Endothelial cell of umbilical vein (primary cell): Measurements from ENCODE around the gene MMP14. TPM values are rescaled to one million over a fixed set of nuclear protein-coding genes. Genes with fewer than 3 reads are reported as not detected.

ENCODE experiments used
- BruUV-seq: library from RNA; stranded (reverse); fragments of 400-500 nt; replicated peaks from 2 replicates; lab custom pipeline; 2021; lab: Mats Ljungman, UMichigan
- CTCF ChIA-PET: fragments of 300-600, 350-600 bp; sonication (Branson Sonifier 250); formaldehyde crosslinking; loops from one replicate; lab custom pipeline; 2021; ENCODE audit warnings: antibody characterized with exemption, inconsistent platforms; lab: Charles Lee
- POLR2A ChIA-PET: fragments of 300-600, 350-600 bp; sonication (Branson Sonifier 250); formaldehyde crosslinking; loops from one replicate; lab custom pipeline; 2021; ENCODE audit warnings: antibody characterized with exemption, inconsistent platforms; lab: Charles Lee
- DNase-seq: peaks from one replicate; pipeline ENCODE4 v3.0.0-alpha.2; 2011; ENCODE audit warnings: low read depth, low spot score
- FAIRE-seq: peaks from 2 replicates; lab custom pipeline; 2011; peaks lifted over from hg19 to GRCh38; lab: Jason Lieb, UNC
- H2AFZ ChIP-seq: 2 replicates; pipeline ENCODE4 v1.6.0; 2012; ENCODE audit warnings: low read depth, low read length, control low read depth, inconsistent platforms
- H3K27ac ChIP-seq: 2 replicates; pipeline ENCODE4 v1.5.1; 2011; ENCODE audit warnings: low read depth, mild to moderate bottlenecking, control low read depth, low read length, moderate library complexity; ENCODE audit not compliant: insufficient read depth
- H3K27me3 ChIP-seq, 2 experiments: 2 replicates each; pipeline versions ENCODE4 v1.6.0 to v1.6.1; 2011; ENCODE audit warnings: low read length in 2 of 2, mixed read lengths in 1 of 2; ENCODE audit not compliant: control insufficient read depth in 2 of 2, insufficient read depth in 2 of 2
- H3K36me3 ChIP-seq, 2 experiments: 2 replicates in 1 of 2; 3 replicates in 1 of 2; pipeline ENCODE4 v1.5.1; 2011; ENCODE audit warnings: low read length in 2 of 2, mild to moderate bottlenecking in 1 of 2, moderate library complexity in 1 of 2; ENCODE audit not compliant: control insufficient read depth in 2 of 2, insufficient read depth in 2 of 2; ENCODE audit errors: extremely low read depth in 1 of 2
- H3K4me1 ChIP-seq: 3 replicates; pipeline ENCODE4 v1.5.1; 2011; ENCODE audit warnings: mild to moderate bottlenecking, low read length; ENCODE audit not compliant: control insufficient read depth, insufficient read depth; ENCODE audit errors: extremely low read depth
- H3K4me2 ChIP-seq: 2 replicates; pipeline ENCODE4 v1.6.1; 2011; ENCODE audit warnings: low read length, control low read depth, mixed read lengths; ENCODE audit not compliant: insufficient read depth
- H3K4me3 ChIP-seq, 3 experiments: fragments of 200-600 bp in 1 of 3; sonication (generic), shearing (Covaris generic) in 1 of 3; replicated peaks in 1 of 3; 2 replicates each; pipeline ENCODE4 v1.5.1; 2011 to 2016; ENCODE audit warnings: control low read depth in 3 of 3, low read length in 3 of 3, mild to moderate bottlenecking in 2 of 3, inconsistent platforms in 1 of 3, low read depth in 1 of 3, moderate library complexity in 1 of 3; ENCODE audit not compliant: insufficient read depth in 1 of 3
- H3K79me2 ChIP-seq: 2 replicates; pipeline ENCODE4 v1.6.0; 2012; ENCODE audit warnings: low read length, inconsistent platforms; ENCODE audit not compliant: control insufficient read depth, insufficient read depth
- H3K9ac ChIP-seq: replicated peaks from 2 replicates; pipeline ENCODE3; 2011; ENCODE audit warnings: low read length, control low read depth; ENCODE audit not compliant: insufficient read depth; ENCODE audit errors: extremely low read depth
- H3K9me1 ChIP-seq: replicated peaks from 3 replicates; pipeline ENCODE4 v1.6.0; 2011; ENCODE audit warnings: mild to moderate bottlenecking, low read length; ENCODE audit not compliant: control insufficient read depth, insufficient read depth; ENCODE audit errors: extremely low read depth
- H3K9me3 ChIP-seq: replicated peaks from 2 replicates; pipeline ENCODE4 v1.5.1; 2012; ENCODE audit warnings: low read length, inconsistent platforms; ENCODE audit not compliant: control insufficient read depth, insufficient read depth
- H4K20me1 ChIP-seq: replicated peaks from 2 replicates; pipeline ENCODE3; 2011; ENCODE audit warnings: mild to moderate bottlenecking, low read length; ENCODE audit not compliant: control insufficient read depth, insufficient read depth; ENCODE audit errors: extremely low read depth
- CTCF ChIP-seq, 2 donors: IDR thresholded peaks; 1 replicate in 1 of 2; 2 replicates in 1 of 2; pipeline ENCODE4 v1.5.1; 2011; ENCODE audit warnings: low read length in 2 of 2, mild to moderate bottlenecking in 2 of 2, moderate library complexity in 2 of 2, control low read depth in 1 of 2, inconsistent platforms in 1 of 2, low read depth in 1 of 2; ENCODE audit not compliant: insufficient read depth in 1 of 2; ENCODE audit errors: extremely low read depth in 1 of 2
- EZH2 ChIP-seq: IDR thresholded peaks from 2 replicates; pipeline ENCODE4 v1.6.1; 2012; ENCODE audit warnings: borderline replicate concordance, low read depth, mild to moderate bottlenecking, moderate library complexity, low read length, inconsistent platforms; ENCODE audit not compliant: severe bottlenecking
- GATA2 ChIP-seq: IDR thresholded peaks from 2 replicates; pipeline ENCODE4 v1.7.0; 2011; ENCODE audit warnings: low read depth, mild to moderate bottlenecking, moderate library complexity, mixed read lengths, low read length; ENCODE audit not compliant: insufficient read length, insufficient read depth
- JUN ChIP-seq: IDR thresholded peaks from 2 replicates; pipeline ENCODE4 v1.6.1; 2011; ENCODE audit warnings: borderline replicate concordance, low read depth; ENCODE audit not compliant: insufficient read length, insufficient read depth
- MAX ChIP-seq: IDR thresholded peaks from 2 replicates; pipeline ENCODE4 v1.6.1; 2011; ENCODE audit not compliant: insufficient read depth, insufficient read length
- MYC ChIP-seq: IDR thresholded peaks from one replicate; pipeline ENCODE4 v1.6.1; 2011; ENCODE audit warnings: mild to moderate bottlenecking, low read depth, low read length
- POLR2AphosphoS5 ChIP-seq: IDR thresholded peaks from 2 replicates; pipeline ENCODE4 v1.6.1; 2012; ENCODE audit warnings: low read depth, mild to moderate bottlenecking, control low read depth, low read length, moderate library complexity; ENCODE audit not compliant: insufficient read depth
- dilution Hi-C: fragments of 300-500 bp; cut with MboI; formaldehyde crosslinking; loops from one replicate; pipeline ENCODE4 v1.15.0; 2019; ENCODE audit warnings: low sequenced_read_pairs; ENCODE audit not compliant: extremely low pct_ligation_motif_present
- intact Hi-C: fragments of 100-400 bp; cut with micrococcal nuclease; formaldehyde crosslinking; loops from one replicate; pipeline ENCODE4 v1.10.0; 2022
- polyA plus RNA-seq, 4 experiments: library from polyadenylated mRNA; depleted of rRNA in 3 of 4; stranded (reverse) in 3 of 4; unstranded in 1 of 4; fragments of >200 nt; gene quantifications; 2 replicates each; pipeline versions ENCODE4 v1.2.1 to v1.2.3, GENCODE V29; 2011 to 2012; ENCODE audit warnings: missing spikeins in 1 of 4
- total RNA-seq: library from RNA; stranded (reverse); gene quantifications from 2 replicates; pipeline ENCODE4 v1.2.3, GENCODE V29; 2021

The MMP14 gene
- total and polyA plus RNA-seq, 2 donors (not counting 3 experiments of a cell fraction or from before 2014, with no cell fraction given): 506 to 603 TPM

- POLR2A ChIA-PET: interaction anchor here (0.9 kb wide), 1 partner anchor 33 kb away, joined by 3 read pairs; no protein-coding TSS in a partner anchor
- H3K4me1 ChIP-seq: peaks cover 4% of the 10 kb centered on the region
- H3K4me3 ChIP-seq: no peak overlapping the region
- H3K36me3 ChIP-seq: peaks cover 0 to 5% of the 10 kb centered on the region in 2 experiments
- TF ChIP-seq JUN (no peak), MAX (no peak), CTCF (IDR thresholded peaks at IDR 0.05; ENCODE audit: extremely low read depth in 1 of 2, insufficient read depth in 1 of 2, low read depth in 1 of 2, low read length in 2 of 2) (no peak), POLR2AphosphoS5 (no peak), EZH2 (no peak), GATA2 (no peak), MYC (no peak)
- no peak overlapping the region for H3K27ac ChIP-seq
- no peak overlapping the region for H3K9ac ChIP-seq
- H3K79me2 ChIP-seq: no peaks in the 10 kb centered on the region
- intact Hi-C loops: no loop called here
- no peak overlapping the region for H3K4me2 ChIP-seq
- no peaks in the 10 kb centered on the region for H3K9me3 ChIP-seq
- no peak overlapping the region for H2AFZ ChIP-seq
- no TSS peak for BruUV-seq
- CTCF ChIA-PET: interaction anchor here (0.8 to 1.4 kb wide), 3 partner anchors 153 to 242 kb away, joined by 3 to 6 read pairs (median 3); no protein-coding TSS in a partner anchor
- DNase-seq (no peak), FAIRE-seq (no peak)
- dilution Hi-C loops: no loop called here
- no peaks in the 10 kb centered on the region for H3K9me1 ChIP-seq
- no peaks in the 10 kb centered on the region for H4K20me1 ChIP-seq
- no peaks in the 10 kb centered on the region for H3K27me3 ChIP-seq
Measured at GRCh38 chr14:22811722-22812121, 24.7 kb upstream of the MMP14 start.
